Panc1 (cell line): ENCODE results near the gene PPIE.

Source experiments
- POLR2AphosphoS5 ChIP-seq: IDR thresholded peaks from 2 replicates; pipeline ENCODE4 v1.6.1; 2012; ENCODE audit warnings: mild to moderate bottlenecking, low read depth, low read length, moderate library complexity
- SIN3A ChIP-seq: IDR thresholded peaks from 2 replicates; pipeline ENCODE4 v1.6.1; 2012; ENCODE audit warnings: low read depth, mild to moderate bottlenecking, low read length, moderate library complexity, borderline replicate concordance; ENCODE audit not compliant: insufficient read depth
- TCF7L2 ChIP-seq: IDR thresholded peaks from 2 replicates; pipeline ENCODE4 v1.6.1; 2011; ENCODE audit warnings: mild to moderate bottlenecking, low read depth, low read length, inconsistent platforms
- TF ChIP-seq, protein P1 (sequence below): fragments of 450-650 bp; IDR thresholded peaks from 2 replicates; pipeline ENCODE4 v1.5.1; 2017; ENCODE audit warnings: mild to moderate bottlenecking
- TF ChIP-seq, protein P2 (sequence below), 2 experiments: IDR thresholded peaks; 2 replicates each; pipeline ENCODE4 v1.6.1; 2011 to 2012; ENCODE audit warnings: low read depth in 2 of 2, control low read depth in 1 of 2, low read length in 1 of 2, mild to moderate bottlenecking in 1 of 2, moderate library complexity in 1 of 2; ENCODE audit not compliant: insufficient read depth in 1 of 2

DNA sequence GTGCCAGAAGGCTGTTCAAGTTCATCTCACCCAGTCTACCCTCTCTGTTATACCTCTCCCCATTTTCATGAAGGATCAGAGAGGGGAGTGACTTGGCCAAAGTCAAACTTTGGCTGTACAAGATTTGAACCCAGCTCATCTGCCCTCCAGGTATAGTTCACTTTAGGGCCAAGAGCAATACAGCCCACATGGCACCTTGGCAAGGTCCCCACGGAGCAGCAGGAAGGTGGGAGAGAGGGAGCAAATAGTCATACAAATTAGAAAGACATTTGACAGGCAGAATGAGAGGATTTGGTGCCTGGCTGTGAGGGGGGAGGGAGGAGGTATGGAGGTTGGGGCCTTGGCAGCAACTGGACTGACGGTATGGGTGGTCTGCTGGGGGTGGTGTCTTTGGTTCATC, 48.5 kb upstream of the PPIE start:
- TF ChIP-seq, protein P1, sequence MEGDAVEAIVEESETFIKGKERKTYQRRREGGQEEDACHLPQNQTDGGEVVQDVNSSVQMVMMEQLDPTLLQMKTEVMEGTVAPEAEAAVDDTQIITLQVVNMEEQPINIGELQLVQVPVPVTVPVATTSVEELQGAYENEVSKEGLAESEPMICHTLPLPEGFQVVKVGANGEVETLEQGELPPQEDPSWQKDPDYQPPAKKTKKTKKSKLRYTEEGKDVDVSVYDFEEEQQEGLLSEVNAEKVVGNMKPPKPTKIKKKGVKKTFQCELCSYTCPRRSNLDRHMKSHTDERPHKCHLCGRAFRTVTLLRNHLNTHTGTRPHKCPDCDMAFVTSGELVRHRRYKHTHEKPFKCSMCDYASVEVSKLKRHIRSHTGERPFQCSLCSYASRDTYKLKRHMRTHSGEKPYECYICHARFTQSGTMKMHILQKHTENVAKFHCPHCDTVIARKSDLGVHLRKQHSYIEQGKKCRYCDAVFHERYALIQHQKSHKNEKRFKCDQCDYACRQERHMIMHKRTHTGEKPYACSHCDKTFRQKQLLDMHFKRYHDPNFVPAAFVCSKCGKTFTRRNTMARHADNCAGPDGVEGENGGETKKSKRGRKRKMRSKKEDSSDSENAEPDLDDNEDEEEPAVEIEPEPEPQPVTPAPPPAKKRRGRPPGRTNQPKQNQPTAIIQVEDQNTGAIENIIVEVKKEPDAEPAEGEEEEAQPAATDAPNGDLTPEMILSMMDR = no peak
- TF ChIP-seq POLR2AphosphoS5 (no peak), TCF7L2 (no peak), SIN3A (no peak)
- TF ChIP-seq, protein P2, sequence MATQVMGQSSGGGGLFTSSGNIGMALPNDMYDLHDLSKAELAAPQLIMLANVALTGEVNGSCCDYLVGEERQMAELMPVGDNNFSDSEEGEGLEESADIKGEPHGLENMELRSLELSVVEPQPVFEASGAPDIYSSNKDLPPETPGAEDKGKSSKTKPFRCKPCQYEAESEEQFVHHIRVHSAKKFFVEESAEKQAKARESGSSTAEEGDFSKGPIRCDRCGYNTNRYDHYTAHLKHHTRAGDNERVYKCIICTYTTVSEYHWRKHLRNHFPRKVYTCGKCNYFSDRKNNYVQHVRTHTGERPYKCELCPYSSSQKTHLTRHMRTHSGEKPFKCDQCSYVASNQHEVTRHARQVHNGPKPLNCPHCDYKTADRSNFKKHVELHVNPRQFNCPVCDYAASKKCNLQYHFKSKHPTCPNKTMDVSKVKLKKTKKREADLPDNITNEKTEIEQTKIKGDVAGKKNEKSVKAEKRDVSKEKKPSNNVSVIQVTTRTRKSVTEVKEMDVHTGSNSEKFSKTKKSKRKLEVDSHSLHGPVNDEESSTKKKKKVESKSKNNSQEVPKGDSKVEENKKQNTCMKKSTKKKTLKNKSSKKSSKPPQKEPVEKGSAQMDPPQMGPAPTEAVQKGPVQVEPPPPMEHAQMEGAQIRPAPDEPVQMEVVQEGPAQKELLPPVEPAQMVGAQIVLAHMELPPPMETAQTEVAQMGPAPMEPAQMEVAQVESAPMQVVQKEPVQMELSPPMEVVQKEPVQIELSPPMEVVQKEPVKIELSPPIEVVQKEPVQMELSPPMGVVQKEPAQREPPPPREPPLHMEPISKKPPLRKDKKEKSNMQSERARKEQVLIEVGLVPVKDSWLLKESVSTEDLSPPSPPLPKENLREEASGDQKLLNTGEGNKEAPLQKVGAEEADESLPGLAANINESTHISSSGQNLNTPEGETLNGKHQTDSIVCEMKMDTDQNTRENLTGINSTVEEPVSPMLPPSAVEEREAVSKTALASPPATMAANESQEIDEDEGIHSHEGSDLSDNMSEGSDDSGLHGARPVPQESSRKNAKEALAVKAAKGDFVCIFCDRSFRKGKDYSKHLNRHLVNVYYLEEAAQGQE (IDR thresholded peaks at IDR 0.05; ENCODE audit: insufficient read depth in 1 of 2, low read depth in 2 of 2, low read length in 1 of 2) = no peak
